AG09319 (cell line): Measurements from ENCODE around the gene STIM2.

ENCODE experiments used
- DNase-seq: peaks from one replicate; pipeline ENCODE4 v3.0.0-alpha.2; 2010; ENCODE audit warnings: low read depth; ENCODE audit errors: extremely low read depth
- TF ChIP-seq, protein P1 (sequence below): IDR thresholded peaks from 2 replicates; pipeline ENCODE4 v1.5.1; 2011; ENCODE audit warnings: low read depth, mild to moderate bottlenecking, inconsistent platforms, low read length, moderate library complexity

STIM2 gene

DNA sequence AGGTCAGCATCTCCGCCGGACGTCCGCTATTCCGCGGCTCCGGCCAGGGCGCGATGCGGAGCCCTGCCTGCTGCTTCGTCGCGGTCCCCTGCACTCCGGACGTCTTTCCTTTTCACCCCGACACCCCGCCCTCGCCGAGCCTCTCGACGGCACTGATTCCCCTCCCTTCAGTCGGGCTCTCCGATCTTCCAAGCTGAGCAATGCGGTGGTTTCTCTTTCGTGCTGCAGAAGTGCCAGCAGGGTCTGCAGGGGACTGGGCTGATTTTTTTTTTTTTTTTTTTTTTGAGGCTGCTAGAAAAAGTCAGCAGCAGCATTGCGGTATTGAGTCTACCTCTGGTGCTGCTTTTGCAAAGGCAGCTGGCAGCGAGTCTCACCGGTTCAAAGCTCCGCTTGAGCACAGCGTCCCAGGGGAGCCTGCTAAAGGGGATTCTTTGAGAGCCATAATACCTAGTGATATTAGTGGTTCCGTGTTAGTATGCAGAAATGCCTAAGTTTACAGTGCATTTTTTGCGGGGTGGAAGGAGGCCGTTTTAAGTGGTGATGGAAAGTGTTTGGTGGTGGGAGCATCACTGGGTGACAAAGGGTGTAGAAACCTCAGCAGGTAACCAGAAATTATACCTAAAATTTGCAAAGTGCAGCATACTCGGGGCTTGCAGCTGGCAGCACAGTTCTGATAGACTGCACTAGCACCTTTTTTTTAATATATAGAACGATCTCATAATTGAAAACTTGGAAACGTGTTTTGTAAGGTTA lies 969 bp downstream of the STIM2 start:
- DNase-seq: no peak
- TF ChIP-seq, protein P1, sequence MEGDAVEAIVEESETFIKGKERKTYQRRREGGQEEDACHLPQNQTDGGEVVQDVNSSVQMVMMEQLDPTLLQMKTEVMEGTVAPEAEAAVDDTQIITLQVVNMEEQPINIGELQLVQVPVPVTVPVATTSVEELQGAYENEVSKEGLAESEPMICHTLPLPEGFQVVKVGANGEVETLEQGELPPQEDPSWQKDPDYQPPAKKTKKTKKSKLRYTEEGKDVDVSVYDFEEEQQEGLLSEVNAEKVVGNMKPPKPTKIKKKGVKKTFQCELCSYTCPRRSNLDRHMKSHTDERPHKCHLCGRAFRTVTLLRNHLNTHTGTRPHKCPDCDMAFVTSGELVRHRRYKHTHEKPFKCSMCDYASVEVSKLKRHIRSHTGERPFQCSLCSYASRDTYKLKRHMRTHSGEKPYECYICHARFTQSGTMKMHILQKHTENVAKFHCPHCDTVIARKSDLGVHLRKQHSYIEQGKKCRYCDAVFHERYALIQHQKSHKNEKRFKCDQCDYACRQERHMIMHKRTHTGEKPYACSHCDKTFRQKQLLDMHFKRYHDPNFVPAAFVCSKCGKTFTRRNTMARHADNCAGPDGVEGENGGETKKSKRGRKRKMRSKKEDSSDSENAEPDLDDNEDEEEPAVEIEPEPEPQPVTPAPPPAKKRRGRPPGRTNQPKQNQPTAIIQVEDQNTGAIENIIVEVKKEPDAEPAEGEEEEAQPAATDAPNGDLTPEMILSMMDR: no peak

DNA sequence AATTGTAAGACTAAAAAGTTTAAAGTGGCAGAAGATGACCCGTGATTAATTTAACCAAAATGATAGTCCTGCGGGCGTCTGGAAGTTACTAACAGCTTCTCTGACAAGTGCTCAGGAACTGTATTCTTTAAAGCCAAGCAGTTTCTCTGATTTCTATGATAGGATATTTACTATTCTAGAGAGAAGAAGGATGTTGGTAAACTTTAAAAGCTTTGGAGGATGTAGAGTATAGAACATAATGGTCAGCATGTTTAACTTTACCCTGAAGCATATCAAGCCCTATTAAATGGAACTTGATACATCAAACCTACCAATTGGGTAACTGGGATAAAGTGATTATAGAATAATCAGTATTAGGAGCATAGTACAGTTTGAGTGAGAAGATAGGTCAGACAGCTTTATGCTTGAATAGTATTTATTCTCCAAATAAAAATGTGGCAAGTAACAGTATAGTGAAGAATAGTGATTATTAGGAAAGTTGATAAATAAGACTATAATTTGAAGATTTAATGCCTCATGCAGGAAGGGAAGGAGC lies 1.8 kb downstream of the STIM2 start:
- no peak for DNase-seq
- TF ChIP-seq, protein P1: no peak

DNA sequence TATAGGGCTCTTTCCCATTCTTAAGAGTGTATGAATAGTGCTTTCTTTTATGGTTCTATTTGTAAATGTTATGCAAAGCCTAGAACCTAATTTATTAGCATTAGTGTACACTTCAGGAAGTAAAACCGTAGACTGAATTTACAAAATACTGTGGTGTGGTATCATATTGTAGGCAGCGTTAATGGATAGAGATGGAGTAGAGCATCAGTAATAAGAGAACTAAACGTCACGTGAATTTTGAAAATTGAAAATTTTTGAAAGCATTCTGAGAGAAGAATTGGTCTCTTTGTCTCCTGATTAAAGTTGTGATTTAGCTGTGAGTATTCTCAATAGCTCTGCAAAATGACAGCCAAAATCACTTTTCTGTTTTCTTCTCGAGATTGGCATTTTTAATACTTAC lies 2.9 kb downstream of the STIM2 start:
- no peak for DNase-seq
- TF ChIP-seq, protein P1: no peak

DNA sequence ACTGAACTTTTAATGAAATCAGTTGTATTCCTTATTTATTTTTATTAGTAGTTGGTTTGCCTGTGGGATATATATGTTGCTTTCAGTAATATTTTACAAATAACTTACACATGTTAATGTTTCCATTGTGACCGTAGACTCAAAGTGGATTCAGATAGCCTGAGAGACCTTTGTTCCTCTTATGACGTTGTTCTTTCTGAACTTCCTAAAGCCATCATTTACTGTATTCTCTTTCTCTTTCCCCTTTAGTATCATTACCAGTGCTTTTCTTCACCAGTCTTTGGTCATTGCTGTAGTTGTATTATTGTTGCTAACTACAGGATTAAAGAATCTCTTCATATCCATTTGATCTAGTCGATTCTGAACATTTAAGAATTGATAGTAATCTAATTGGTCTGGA lies 4.3 kb downstream of the STIM2 start:
- no peak for DNase-seq

DNA sequence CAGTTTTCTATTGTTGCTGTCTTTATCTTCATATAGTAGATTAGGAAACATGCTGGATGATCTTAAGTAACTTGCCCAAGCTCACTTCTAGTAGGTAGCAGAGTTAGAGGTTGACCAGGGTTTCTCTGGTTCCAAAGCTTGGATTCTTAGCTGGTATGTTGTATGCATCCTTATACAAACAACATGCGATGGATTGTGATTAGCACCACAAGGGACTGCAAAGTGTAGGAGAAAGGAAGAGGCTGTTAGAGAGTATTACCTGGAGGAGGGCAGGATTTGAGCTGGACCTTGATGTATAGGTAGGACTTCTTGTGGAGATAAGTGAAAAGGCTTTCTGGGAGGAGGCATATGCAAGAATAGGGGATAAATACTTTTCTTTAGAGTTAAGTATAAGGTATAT lies 5.6 kb downstream of the STIM2 start:
- DNase-seq: no peak
- TF ChIP-seq, protein P1: no peak

More for the DNA sequence above, 4.3 kb downstream of the STIM2 start:
- TF ChIP-seq, protein P1: no peak

DNA sequence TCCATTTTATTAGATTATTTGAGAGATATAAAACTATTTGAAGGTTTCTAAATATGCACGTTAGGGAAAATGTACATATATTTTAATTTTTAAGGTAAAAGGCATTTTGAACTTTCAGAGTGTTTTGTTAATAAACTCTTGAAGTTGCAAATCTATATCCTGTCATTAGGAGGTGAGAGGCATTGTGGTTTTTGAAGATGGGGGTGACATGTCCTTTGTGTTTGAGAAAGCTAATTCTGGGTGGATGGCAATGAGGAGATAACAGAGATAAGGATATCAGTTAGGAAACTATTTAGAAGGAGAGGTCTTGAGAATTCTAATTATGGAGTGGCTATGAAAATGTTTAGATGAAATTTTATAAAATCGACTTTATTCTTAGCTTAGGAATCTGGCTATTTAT lies 6.1 kb downstream of the STIM2 start:
- TF ChIP-seq, protein P1: no peak
- no peak for DNase-seq

DNA sequence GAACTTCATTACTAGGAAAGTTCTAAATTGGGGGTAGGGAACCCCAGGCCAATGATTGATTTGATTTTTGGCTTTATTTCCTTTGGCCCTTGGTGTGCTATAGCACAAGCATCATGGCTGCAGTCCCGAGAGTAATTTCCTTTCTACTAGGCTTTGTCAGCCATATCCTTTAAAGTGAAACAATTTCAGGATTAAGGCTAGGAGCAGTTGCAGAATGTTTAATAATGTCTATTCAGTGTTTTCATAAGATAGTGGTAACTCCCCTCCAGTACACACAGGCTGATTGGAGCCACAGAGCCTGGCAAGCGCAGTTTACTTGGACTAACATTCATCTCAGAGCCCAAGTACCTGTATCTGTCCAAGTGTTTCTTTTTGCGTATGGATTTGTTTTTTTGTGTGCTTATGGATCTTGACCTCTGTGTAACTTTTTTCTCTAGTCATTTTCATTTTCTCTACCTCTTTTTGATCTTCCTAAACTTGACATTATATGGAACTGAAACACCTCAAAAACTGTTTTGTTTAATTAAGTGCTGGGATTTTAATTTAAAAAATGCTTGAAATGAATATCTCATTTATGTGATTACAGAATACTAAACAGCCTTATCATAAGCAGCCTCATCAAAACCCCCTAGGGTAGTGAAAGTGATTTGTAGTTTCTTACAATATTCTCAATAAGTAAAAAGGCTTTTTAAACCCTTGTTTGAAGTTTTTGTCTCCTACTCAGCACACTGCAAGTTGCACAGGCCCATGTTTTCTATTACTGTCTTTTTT lies 7.5 kb downstream of the STIM2 start:
- TF ChIP-seq, protein P1: no peak
- DNase-seq: no peak
